HFF-Myc (cell line): ENCODE data around the gene GPR26.

Experiments used
- DNase-seq: peaks from one replicate; pipeline ENCODE4 v3.0.0-alpha.2; 2011; ENCODE audit warnings: low read depth; ENCODE audit errors: extremely low read depth
- H3K4me3 ChIP-seq: replicated peaks from 2 replicates; pipeline ENCODE4 v1.5.1; 2011; ENCODE audit warnings: low read depth, mild to moderate bottlenecking, control low read depth, low read length
- CTCF ChIP-seq: IDR thresholded peaks from 2 replicates; pipeline ENCODE4 v1.5.1; 2012; ENCODE audit warnings: mild to moderate bottlenecking, low read depth, low read length, control low read depth; ENCODE audit errors: missing control alignments

GPR26 gene

GRCh38 chr10:123717336-123717735 lies 51.2 kb downstream of the GPR26 start:
- DNase-seq, result no peak
- H3K4me3 ChIP-seq, result no peak overlapping the region
- TF ChIP-seq CTCF, result no peak

- H3K4me3 ChIP-seq, result no peak overlapping the region
- no peak for DNase-seq
- no peak for TF ChIP-seq CTCF
Measured at GRCh38 chr10:123718544-123719060, 52.4 kb downstream of the GPR26 start.

GRCh38 chr10:123720536-123720935 lies 54.4 kb downstream of the GPR26 start:
- TF ChIP-seq CTCF, result no peak
- no peak overlapping the region for H3K4me3 ChIP-seq
- no peak for DNase-seq

- H3K4me3 ChIP-seq, result no peak overlapping the region
- DNase-seq, result no peak
- no peak for TF ChIP-seq CTCF
Measured at GRCh38 chr10:123721441-123722049, 55.4 kb downstream of the GPR26 start.

GRCh38 chr10:123722351-123722750 lies 56.2 kb downstream of the GPR26 start:
- DNase-seq, result no peak
- no peak overlapping the region for H3K4me3 ChIP-seq
- TF ChIP-seq CTCF, result no peak

- no peak overlapping the region for H3K4me3 ChIP-seq
- DNase-seq, result no peak
- no peak for TF ChIP-seq CTCF
Measured at GRCh38 chr10:123724747-123725146, 58.6 kb downstream of the GPR26 start.

GRCh38 chr10:123726381-123726780 lies 60.2 kb downstream of the GPR26 start:
- no peak overlapping the region for H3K4me3 ChIP-seq
- no peak for TF ChIP-seq CTCF
- DNase-seq, result no peak
